ENCODE data around the gene USH1C.

Gene USH1C

DNA sequence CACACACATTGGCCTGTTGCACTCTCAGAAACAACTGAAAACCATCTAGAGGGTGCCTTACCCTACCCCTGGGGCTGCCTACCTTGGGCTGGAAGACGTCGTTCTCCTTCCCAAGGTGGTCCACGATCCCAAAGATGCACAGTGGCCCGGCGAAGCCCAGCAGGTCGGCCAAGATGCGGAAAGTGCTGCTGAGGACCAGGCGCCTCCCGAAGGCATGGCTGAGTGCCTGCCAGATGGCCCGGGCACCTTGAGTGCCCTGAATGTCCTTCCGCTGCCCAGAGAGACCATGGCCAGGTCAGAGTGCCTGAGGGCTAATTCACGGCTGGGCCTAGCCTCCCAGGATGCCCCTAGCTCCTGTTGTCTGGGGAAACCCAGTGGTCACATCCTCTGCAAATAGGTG lies 83.8 kb downstream of the USH1C start:
- DNase-seq: no peak

DNA sequence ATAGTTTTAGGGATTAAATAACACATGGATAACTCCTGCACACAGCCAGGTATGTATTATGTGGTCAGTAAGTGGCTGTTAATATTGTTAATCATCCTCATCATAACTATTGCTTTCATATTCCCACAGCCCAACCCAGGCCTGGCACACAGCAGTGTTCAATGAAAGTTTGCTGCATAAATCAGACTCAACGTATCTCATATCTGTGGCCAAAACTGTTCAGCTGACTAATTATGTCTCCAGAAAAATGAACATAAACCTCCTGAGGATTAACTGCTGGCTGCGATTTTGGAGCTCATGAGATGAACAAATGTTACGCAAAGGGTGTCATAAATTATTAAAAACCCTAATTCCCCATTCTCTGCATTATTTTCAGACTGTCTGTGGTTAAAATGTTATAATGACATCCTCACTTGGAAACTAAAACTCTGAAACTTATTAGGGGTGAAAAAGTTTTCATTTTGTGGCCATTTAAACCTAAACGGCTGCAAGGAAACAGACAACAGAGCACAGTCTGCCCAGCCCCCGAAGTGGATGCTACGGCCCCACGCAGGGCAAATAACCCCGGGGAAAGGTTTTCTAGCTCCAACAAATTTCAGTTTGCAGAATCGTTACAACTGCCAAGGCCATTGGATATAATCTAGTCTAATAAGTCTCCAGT lies 84.8 kb downstream of the USH1C start:
- DNase-seq: no peak

DNA sequence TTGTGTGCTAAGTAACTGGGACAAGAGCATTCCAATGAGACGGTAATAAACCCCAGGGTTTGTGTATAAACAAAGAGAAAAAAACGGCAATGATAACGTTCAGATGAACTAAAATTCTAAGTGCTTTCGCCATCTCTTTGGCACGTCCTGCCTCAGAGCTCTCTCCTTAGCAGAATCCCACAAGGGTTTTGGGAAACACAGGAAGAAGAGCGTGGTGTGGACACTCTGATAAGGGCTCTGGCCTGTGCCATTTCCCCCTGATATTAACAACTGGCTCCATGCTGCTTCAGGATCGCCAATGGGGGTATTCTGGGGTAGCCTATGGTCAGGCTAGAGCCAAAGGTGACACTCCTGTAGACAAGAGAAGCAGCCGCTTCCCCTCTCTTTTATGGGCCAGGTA lies 85.9 kb downstream of the USH1C start:
- DNase-seq: no peak

DNA sequence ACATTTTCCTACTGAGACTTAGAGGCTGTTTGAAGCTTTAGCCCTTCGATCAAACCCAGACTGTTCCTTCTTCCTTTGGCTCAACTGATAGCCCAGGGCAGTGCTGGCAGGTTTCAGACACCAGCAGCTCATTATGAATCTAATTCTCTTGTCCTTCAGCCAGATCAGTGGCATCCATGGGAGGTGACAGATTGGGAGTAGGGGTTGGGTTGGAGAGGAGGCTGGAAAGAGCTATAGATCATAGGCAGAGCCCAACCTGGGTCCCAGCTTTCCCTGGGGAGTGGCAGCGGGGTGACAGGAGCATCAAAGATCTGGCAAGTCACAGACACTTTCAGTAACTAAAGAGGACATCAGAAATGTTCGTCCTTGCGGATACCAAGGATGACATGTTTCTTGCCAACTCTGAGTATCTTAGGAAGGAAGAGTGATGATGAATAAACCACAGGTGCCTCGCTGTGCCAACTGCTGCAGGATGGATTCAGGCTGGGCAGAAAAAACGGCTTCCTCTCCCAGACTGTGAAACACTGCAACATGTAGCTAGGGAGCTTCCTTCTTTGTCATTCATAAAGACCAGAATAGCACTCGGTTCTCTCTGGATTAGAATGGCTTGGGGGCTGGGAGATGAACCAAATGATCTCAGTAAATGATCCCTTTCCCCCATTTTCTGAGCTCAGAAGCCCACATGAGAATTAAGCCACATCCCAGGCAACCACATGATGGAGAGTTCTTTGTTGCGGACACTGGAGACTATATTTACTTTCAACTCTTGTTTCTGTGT lies 86.6 kb downstream of the USH1C start:
- DNase-seq: no peak

DNA sequence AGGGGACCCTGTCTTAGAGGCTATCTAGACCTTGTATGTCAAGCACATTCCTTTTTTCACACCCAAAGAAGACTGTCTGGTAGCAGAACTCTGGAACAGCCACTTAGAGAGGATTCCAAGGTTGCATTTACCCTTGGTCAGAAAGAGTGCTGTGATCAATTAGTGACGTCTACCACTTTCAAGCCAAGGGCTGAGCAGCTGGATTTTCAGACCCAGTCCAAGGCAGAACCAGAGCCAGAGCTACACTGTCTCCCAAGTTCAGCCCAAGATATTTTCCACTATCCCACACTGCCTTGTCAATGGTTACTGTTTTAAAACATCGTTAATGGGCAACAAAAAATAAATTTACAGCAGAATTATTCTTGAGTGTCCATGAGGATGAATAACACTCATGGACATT lies 91.5 kb downstream of the USH1C start:
- DNase-seq: no peak

- DNase-seq: no peak
Observed at GRCh38 chr11:17449158-17449557, 95.1 kb downstream of the USH1C start.

DNA sequence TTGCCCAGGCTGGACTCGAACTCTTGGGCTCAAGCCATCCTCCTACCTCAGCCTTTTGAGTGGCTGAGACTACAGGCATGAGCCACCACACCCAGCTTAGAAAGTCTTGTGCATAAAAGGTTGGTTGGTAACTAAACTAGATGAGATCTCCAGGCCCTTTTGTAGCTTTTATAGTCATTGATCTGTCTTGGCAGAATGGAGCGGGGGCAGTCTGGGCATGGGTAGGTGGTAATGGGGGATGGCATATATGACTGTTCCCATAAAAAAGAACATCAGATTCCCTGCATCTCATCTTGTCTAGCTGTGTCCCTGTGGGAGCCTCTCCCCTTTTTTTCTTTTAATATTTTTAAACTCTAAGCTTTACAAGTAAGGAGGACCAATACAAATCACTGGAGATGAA lies 97.7 kb downstream of the USH1C start:
- DNase-seq: no peak

DNA sequence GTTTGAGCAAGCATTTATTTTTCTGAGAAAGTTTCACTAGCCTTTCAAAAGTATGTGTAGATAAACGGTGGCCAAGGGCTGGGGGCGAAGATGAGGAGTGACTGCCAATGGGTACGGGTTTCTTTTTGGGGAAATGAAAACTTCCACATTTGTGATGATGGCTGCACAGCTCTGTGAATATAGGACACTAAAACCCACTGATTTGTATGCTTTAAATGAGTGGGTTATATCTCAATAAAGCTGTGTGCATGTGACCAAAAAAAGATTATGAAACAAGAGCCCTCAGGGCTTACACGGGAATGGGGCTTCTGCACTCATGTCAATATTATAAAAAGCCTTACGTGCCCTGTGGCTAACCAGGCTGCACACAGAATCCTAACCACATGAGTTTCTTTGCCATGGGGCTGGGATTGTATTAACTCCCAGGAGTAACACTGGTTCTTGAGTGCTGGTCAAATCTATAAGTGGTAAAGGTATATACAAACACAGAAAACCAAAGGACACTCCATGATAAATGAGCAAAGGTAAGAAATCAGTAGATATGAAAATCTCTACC lies 98.9 kb downstream of the USH1C start:
- DNase-seq: no peak

DNA sequence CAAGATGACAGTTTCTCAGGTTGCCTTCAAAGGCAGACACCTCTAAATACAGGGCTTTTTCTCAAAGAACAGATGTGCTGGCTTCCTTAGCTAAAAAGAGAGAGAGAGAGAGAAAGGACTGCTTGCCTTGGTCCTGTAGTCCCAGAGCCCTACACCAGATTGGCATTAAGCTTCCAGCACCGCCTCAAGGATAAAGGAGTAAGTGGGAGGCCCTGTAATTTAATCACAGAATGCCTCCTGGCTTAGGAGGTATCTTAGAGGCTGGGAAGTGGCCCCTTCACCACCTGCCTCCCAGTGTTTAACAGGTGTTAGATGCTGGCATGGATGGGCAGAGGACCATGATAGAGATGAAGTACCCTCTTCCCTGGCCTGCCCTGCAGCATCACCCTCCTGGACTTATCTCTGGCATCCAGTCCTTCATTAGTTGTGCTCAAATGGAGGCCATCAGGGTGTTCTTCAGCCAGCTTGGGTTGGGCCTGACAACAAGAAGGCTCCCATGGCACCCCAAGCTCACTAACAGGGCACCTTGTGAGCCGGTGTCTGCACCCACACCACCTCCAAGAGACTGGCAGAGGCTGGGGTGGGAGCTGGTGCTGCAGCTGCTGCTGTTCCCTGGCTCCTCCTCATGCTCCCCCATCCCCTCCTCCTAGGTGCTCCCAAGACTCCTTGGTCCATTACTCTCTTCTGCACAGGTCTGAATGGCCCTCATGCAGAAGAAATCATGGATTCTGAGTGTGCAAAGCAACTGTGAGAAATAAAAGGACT lies 100.1 kb downstream of the USH1C start:
- DNase-seq: no peak

Measured in NCI-H1436 (cell line).